GM19455 (cell line): ENCODE measurements around the gene CD320.
"Not testable (repeated sequence)": the region's sequence is repeated elsewhere in the genome, so short reads cannot be mapped to it uniquely, and the experiment has no call there.

Experiments
- ATAC-seq: cut with Tn5 transposase; IDR thresholded peaks from one replicate; pipeline ENCODE4 v1.9.1; 2021; ENCODE audit not compliant: unreplicated experiment

Gene CD320

GRCh38 chr19:8307965-8308866 is at the start of gene CD320:
CD320 (minus strand) TSS chr19:8308358; CDS start chr19:8308290, 68 bp downstream.
- ATAC-seq, result peak; percentile 83

- ATAC-seq, result no peak
Observed at GRCh38 chr19:8357007-8357521, 48.9 kb upstream of the CD320 start.

GRCh38 chr19:8355631-8356402 is 47.7 kb upstream of the CD320 start:
- no peak for ATAC-seq

GRCh38 chr19:8352845-8353244 is 44.7 kb upstream of the CD320 start:
- not testable (repeated sequence) for ATAC-seq

- no peak for ATAC-seq
Observed at GRCh38 chr19:8352134-8352827, 44.1 kb upstream of the CD320 start.

- ATAC-seq, result not testable (repeated sequence)
Observed at GRCh38 chr19:8349629-8350372, 41.6 kb upstream of the CD320 start.

GRCh38 chr19:8343483-8343844 is 35.3 kb upstream of the CD320 start:
- ATAC-seq, result no peak

- ATAC-seq, result peak; percentile 91
Observed at GRCh38 chr19:8342684-8343482, 34.7 kb upstream of the CD320 start, which contains the start of gene KANK3. KANK3 (minus strand) TSS chr19:8343262; CDS start chr19:8337828, 5,434 bp downstream.

- ATAC-seq, result no peak
Observed at GRCh38 chr19:8342316-8342683, 34.1 kb upstream of the CD320 start.

GRCh38 chr19:8341504-8341903 is 33.3 kb upstream of the CD320 start:
- not testable (repeated sequence) for ATAC-seq

- ATAC-seq, result no peak
Observed at GRCh38 chr19:8340341-8341096, 32.4 kb upstream of the CD320 start.

- no peak for ATAC-seq
Observed at GRCh38 chr19:8338835-8339234, 30.7 kb upstream of the CD320 start.

GRCh38 chr19:8337728-8338127 is 29.6 kb upstream of the CD320 start:
- no peak for ATAC-seq

GRCh38 chr19:8336660-8337059 is 28.5 kb upstream of the CD320 start:
- ATAC-seq, result no peak

GRCh38 chr19:8336072-8336569 is 28.0 kb upstream of the CD320 start:
- no peak for ATAC-seq

- no peak for ATAC-seq
Observed at GRCh38 chr19:8335343-8336071, 27.3 kb upstream of the CD320 start.

GRCh38 chr19:8334458-8335342 is 26.5 kb upstream of the CD320 start:
- no peak for ATAC-seq
